Right cardiac atrium (tissue), 5 donors: ENCODE measurements around the gene GADD45A. TPM values are rescaled to one million over a fixed set of nuclear protein-coding genes. Genes with fewer than 3 reads are reported as not detected.
"Not testable (repeated sequence)": the region's sequence is repeated elsewhere in the genome, so short reads cannot be mapped to it uniquely, and the experiment has no call there.

Experiments used
- ATAC-seq, 2 donors: fragments of 200-7000 bp; cut with Tn5 transposase; one replicate each; pipeline versions ENCODE4 v1.8.0 to v1.9.1; 2020; ENCODE audit warnings: moderate library complexity in 2 of 2, mild to moderate bottlenecking in 1 of 2
- DNase-seq, 3 donors: peaks; one replicate each; pipeline ENCODE4 v3.0.0-alpha.2; 2020
- H3K27ac ChIP-seq: one replicate; pipeline ENCODE4 v1.5.1; 2013; ENCODE audit warnings: mild to moderate bottlenecking, low read length, control low read depth, moderate library complexity
- H3K27me3 ChIP-seq: one replicate; pipeline ENCODE4 v1.6.1; 2013; ENCODE audit not compliant: control insufficient read depth, insufficient read depth
- H3K4me1 ChIP-seq: one replicate; pipeline ENCODE4 v1.6.1; 2013; ENCODE audit warnings: low read length; ENCODE audit not compliant: control insufficient read depth, insufficient read depth
- H3K4me3 ChIP-seq: one replicate; pipeline ENCODE4 v1.5.1; 2013; ENCODE audit warnings: low read length, control low read depth
- H3K9me3 ChIP-seq: one replicate; pipeline ENCODE4 v1.6.1; 2013; ENCODE audit warnings: low read length; ENCODE audit not compliant: control insufficient read depth
- WGBS: extraction: QIAGEN DNeasy Blood & Tissue Kit; methylation state at CpG from one replicate; pipeline ENCODE4 v1.1.7; 2013; 5-methylcytosine and 5-hydroxymethylcytosine counted together
- intact Hi-C, 4 donors: fragments of 100-400 bp; cut with DNase I; formaldehyde crosslinking; loops; one replicate each; pipeline versions ENCODE4 v1.11.0 to v1.14.0; 2022 to 2023
- polyA plus RNA-seq: library from polyadenylated mRNA; stranded (reverse); fragments of 200-250 nt; gene quantifications from one replicate; pipeline ENCODE4 v1.2.3, GENCODE V29; 2013
- total RNA-seq, 4 donors: library from RNA; stranded (reverse); fragmentation: NEBNext Ultra II Directional; extraction: Animal tissue kit (Norgen Biotek cat#: 25700); gene quantifications; one replicate each; pipeline ENCODE4 v1.2.1, GENCODE V29; 2021
- donor health status: healthy with polysubstance abuse.
- donor health status: DM: no; HTN: yes; CAD: no.
- donor health status: DM: no; HTN: no; CAD: no.
- donor health status: DM: no; HTN: yes; CAD: no; lungs with severe emphysema.
- donor health status: DM: yes; HTN: yes; CAD: no.

Gene GADD45A
- total and polyA plus RNA-seq, 5 donors, result 10.5 to 24.6 (median 18.2) TPM

GRCh38 chr1:67648582-67649326, 36.2 kb upstream of the GADD45A start:
- Histone ChIP-seq H3K4me3 (no peak overlapping the region), H3K27ac (no peak overlapping the region), H3K9me3 (no peaks in the 10 kb centered on the region), H3K4me1 (peaks cover 6% of the 10 kb centered on the region), H3K27me3 (no peaks in the 10 kb centered on the region)
- intact Hi-C loops, result loop anchor here in 1 of 4 donors (5.0 kb wide), 1 partner anchor 34 kb away; no protein-coding TSS in a partner anchor
- ATAC-seq (no peak), DNase-seq (no peak)
- WGBS, result 84% methylated on average over 6 of the region's 6 CpGs

DNA sequence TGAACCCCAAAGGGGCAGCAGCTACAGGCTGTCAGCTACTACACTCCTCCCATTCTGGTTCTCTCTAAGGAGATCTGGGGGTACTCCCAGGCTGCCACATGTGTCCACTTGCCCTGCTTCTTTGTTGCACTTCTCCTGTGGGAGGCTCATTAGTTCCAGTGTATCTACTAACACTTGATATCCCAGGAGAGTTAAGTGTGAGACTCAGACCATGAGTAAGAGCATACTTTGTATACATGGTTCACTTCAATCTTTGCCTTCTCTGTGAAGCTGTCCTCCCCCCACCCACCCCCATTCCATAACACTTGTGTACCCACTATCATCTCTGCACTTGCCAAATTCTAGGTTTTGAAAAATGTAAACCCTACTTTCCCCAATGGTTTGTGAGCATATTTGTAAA, 34.9 kb upstream of the GADD45A start:
- H3K27ac ChIP-seq, result no peak overlapping the region
- ATAC-seq (no peak), DNase-seq (no peak)
- H3K9me3 ChIP-seq, result no peaks in the 10 kb centered on the region
- H3K4me3 ChIP-seq, result no peak overlapping the region
- H3K4me1 ChIP-seq, result peaks cover 6% of the 10 kb centered on the region
- intact Hi-C loops, result no loop called here
- H3K27me3 ChIP-seq, result no peaks in the 10 kb centered on the region

DNA sequence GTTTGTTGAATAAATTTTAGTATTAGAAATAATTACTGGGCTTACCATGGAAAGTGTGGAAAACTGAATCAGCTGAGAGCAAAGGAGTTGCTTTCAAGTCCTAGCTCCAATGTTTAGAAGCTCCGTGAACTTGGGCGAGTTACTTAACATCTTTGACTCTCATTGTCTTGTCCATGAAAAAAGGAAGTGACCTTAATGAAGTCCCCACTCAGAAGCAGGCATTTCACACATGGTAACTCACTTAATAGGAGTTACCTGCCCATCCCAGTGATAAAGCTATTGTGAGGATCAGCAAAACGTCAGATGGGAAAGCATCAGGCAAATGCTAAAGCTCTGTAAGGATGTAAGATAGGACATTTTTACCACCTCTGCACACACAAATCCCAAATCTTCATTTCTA, 34.0 kb upstream of the GADD45A start:
- no peaks in the 10 kb centered on the region for H3K27me3 ChIP-seq
- intact Hi-C loops, result no loop called here
- H3K27ac ChIP-seq, result no peak overlapping the region
- peaks cover 6% of the 10 kb centered on the region for H3K4me1 ChIP-seq
- ATAC-seq (no peak), DNase-seq (no peak)
- no peaks in the 10 kb centered on the region for H3K9me3 ChIP-seq
- WGBS, result 74% methylated on average over 3 of the region's 3 CpGs
- no peak overlapping the region for H3K4me3 ChIP-seq

- Histone ChIP-seq H3K4me3 (no peak overlapping the region), H3K9me3 (no peaks in the 10 kb centered on the region), H3K27me3 (no peaks in the 10 kb centered on the region), H3K27ac (no peak overlapping the region), H3K4me1 (no peaks in the 10 kb centered on the region)
- WGBS, result 80% methylated on average over 2 of the region's 2 CpGs
- DNase-seq, result no peak
- intact Hi-C loops, result no loop called here
- no peak for ATAC-seq
Measured at GRCh38 chr1:67652800-67653199, 32.2 kb upstream of the GADD45A start.

GRCh38 chr1:67653304-67653703, 31.7 kb upstream of the GADD45A start:
- ATAC-seq (no peak), DNase-seq (no peak)
- no peaks in the 10 kb centered on the region for H3K4me1 ChIP-seq
- no peaks in the 10 kb centered on the region for H3K9me3 ChIP-seq
- H3K4me3 ChIP-seq, result no peak overlapping the region
- no peaks in the 10 kb centered on the region for H3K27me3 ChIP-seq
- no peak overlapping the region for H3K27ac ChIP-seq
- intact Hi-C loops, result no loop called here

GRCh38 chr1:67655581-67655980, 29.4 kb upstream of the GADD45A start:
- Histone ChIP-seq H3K27me3 (no peaks in the 10 kb centered on the region), H3K4me3 (no peak overlapping the region), H3K27ac (no peak overlapping the region), H3K9me3 (no peaks in the 10 kb centered on the region), H3K4me1 (no peaks in the 10 kb centered on the region)
- intact Hi-C loops, result no loop called here
- ATAC-seq (no peak), DNase-seq (no peak)
- 97% methylated on average over 2 of the region's 2 CpGs for WGBS

DNA sequence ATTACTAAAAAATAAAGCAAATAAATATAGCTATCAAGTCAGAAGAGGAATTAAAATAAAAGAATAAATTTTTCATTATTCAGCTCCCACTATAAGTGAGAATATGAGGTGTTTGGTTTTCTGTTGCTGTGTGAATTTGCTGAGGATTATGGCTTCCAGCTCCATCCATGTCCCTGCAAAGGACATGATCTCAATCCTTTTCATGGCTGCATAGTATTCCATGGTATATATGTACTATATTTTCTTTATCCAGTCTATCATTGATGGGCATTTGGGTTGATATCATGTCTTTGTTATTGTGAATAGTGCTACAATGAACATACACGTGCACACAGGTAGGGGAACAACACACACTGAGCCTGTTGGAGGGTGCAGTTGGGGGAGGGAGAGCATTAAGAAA, 27.8 kb upstream of the GADD45A start:
- H3K4me1 ChIP-seq, ATAC-seq, intact Hi-C loops, H3K27me3 ChIP-seq, H3K27ac ChIP-seq, DNase-seq, H3K4me3 ChIP-seq, H3K9me3 ChIP-seq: not testable (repeated sequence)
- 95% methylated on average over 1 of the region's 1 CpG for WGBS

DNA sequence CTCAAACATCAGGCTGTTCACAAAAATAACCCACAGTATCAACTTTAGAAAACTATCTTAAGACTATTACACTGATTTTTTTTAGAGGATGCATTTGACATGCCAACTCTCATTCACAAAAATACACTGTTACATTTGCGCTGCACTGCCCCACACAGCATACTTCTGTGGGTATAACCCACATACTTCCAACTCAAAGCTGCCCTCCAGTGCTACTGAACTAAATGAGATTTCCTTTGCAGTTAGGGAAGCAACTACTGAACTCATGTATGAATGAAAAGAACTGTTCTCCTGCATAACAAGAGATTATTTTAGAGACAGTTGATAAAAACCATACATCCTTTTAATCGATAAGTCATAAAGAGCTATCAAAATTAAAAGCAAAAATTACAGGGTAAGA, 25.8 kb upstream of the GADD45A start:
- no peak overlapping the region for H3K4me3 ChIP-seq
- WGBS, result 73% methylated on average over 2 of the region's 2 CpGs
- H3K27me3 ChIP-seq, result no peaks in the 10 kb centered on the region
- no peak for ATAC-seq
- H3K27ac ChIP-seq, result no peak overlapping the region
- intact Hi-C loops, result no loop called here
- no peaks in the 10 kb centered on the region for H3K9me3 ChIP-seq
- no peaks in the 10 kb centered on the region for H3K4me1 ChIP-seq
- no peak for DNase-seq

DNA sequence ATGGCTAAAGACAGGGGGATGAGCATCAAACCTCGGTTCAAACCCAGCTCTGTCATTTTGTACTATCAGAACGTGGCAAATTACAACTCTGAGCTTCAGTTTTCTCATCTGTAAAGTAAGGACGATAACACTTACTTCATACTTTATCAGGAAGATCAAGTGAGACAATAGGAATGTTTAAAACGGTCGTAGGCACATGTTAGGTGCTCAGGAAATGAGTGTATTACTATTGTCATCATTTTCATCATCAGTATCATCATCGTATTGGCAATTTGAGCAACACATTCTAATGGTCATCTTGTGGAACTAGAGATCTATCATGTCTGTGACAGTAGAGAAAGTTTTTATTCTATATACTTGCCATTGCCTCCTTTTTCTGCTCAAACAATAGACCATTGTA, 22.1 kb upstream of the GADD45A start:
- Histone ChIP-seq H3K27ac (no peak overlapping the region), H3K9me3 (no peaks in the 10 kb centered on the region), H3K4me1 (no peaks in the 10 kb centered on the region), H3K4me3 (no peak overlapping the region), H3K27me3 (no peaks in the 10 kb centered on the region)
- intact Hi-C loops, result no loop called here
- WGBS, result 74% methylated on average over 6 of the region's 6 CpGs
- DNase-seq (no peak), ATAC-seq (no peak)

DNA sequence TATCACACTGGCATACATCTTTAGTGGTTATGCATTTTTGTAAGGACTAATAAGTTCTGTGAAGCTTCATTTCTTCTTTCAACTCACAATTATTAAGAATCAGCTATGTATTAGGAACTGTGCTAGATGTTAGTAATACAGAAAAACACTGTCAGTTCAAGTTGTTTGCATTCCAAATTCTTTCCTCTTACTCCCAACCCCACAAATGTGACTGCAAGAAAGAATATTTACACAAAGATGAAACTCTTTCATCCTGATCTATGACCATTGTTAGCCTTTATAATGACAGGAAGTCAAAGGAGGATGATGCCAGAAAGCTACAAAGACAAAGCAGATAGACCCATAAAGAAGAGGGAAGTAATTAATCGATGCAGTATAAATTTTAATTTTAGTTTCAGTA, 21.0 kb upstream of the GADD45A start:
- H3K4me1 ChIP-seq, result no peaks in the 10 kb centered on the region
- DNase-seq (no peak), ATAC-seq (no peak)
- no peaks in the 10 kb centered on the region for H3K9me3 ChIP-seq
- no peak overlapping the region for H3K27ac ChIP-seq
- intact Hi-C loops, result no loop called here
- WGBS, result 56% methylated on average over 1 of the region's 1 CpG
- no peaks in the 10 kb centered on the region for H3K27me3 ChIP-seq
- no peak overlapping the region for H3K4me3 ChIP-seq

DNA sequence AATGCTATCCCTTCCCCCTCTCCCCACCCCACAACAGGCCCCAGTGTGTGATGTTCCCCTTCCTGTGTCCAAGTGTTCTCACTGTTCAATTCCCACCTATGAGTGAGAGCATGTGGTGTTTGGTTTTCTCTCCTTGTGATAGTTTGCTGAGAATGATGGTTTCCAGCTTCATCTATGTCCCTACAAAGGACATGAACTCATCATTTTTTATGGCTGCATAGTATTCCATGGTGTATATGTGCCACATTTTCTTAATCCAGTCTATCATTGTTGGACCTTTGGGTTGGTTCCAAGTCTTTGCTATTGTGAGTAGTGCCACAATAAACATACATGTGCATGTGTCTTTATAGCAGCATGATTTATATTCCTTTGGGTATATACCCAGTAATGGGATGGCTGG, 19.7 kb upstream of the GADD45A start:
- H3K9me3 ChIP-seq, ATAC-seq, DNase-seq, H3K27ac ChIP-seq, H3K27me3 ChIP-seq, intact Hi-C loops, H3K4me1 ChIP-seq, H3K4me3 ChIP-seq: not testable (repeated sequence)

GRCh38 chr1:67666636-67667035, 18.4 kb upstream of the GADD45A start:
- Histone ChIP-seq H3K9me3 (no peaks in the 10 kb centered on the region), H3K27me3 (no peaks in the 10 kb centered on the region), H3K4me3 (no peak overlapping the region), H3K27ac (no peak overlapping the region), H3K4me1 (no peaks in the 10 kb centered on the region)
- ATAC-seq, result no peak
- intact Hi-C loops, result no loop called here
- 94% methylated on average over 5 of the region's 5 CpGs for WGBS
- DNase-seq, result no peak
